ENCODE data around the gene CUBN. TPM values are rescaled to one million over a fixed set of nuclear protein-coding genes. Genes with fewer than 3 reads are reported as not detected.

CUBN gene
- total RNA-seq, 3 donors from 2014 or later, result 0.31 to 1.9 (median 0.38) TPM

DNA sequence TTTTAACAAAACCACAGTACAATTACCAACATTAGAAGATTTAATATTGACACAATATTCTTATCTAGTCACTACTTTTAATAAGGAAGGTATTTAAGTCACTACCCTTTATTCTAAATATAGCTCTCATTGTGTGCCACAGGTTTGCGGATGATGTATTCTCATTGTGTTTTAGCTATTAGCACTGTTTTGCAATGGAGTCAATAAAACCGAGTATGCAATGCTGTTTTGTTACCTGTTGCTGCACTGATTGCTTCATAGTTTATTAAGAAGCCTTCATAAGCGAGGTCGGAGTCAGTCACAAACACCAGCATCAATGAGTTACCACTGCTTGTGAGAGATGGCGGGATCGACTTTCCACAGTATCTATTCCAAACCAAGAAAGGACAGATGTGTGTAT is 64.3 kb downstream of the CUBN start:
- no peak for DNase-seq
- TF ChIP-seq CTCF (IDR thresholded peaks at IDR 0.05), result no peak
- H3K36me3 ChIP-seq (ENCODE audit: low read depth), result no peaks in the 10 kb centered on the region
- ATAC-seq, result no peak
- no peaks in the 10 kb centered on the region for H3K4me1 ChIP-seq (ENCODE audit: low read depth)
- no peaks in the 10 kb centered on the region for H3K9me3 ChIP-seq
- no peak overlapping the region for H3K4me3 ChIP-seq
- intact Hi-C loops (cut with DNase I, micrococcal nuclease), result no loop called here

GRCh38 chr10:17064435-17064834 is 65.2 kb downstream of the CUBN start:
- no peak for ATAC-seq

DNA sequence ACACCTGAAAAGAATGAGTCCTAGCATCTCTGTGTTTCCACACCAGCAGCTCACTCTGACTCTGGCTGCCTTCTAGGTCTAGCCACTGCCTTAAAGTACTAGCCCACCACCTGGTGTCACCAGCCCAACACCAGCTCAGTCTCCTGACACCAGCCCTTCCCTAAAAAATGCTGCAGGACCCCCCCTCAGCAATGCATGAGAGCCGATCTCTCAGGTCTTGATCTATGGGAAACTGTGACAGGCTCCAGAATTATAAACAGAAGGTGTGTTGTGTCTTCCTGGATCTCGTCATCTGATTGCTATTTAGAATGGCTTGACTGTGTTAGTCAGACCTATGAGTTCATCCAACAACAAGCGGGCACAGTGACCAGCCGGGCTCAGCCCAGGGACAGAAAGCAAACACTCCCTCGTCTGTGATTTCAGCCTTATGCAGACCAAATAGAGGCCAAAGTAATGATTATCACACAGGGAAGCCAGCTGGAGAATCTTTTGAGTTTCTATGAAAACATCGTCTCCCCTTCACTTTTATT is 66.6 kb downstream of the CUBN start:
- no peak for TF ChIP-seq CTCF (IDR thresholded peaks at IDR 0.05)
- no peaks in the 10 kb centered on the region for H3K4me1 ChIP-seq (ENCODE audit: low read depth)
- intact Hi-C loops (cut with DNase I, micrococcal nuclease), result no loop called here
- H3K36me3 ChIP-seq (ENCODE audit: low read depth), result no peaks in the 10 kb centered on the region
- peak; percentile 51 for ATAC-seq
- no peaks in the 10 kb centered on the region for H3K9me3 ChIP-seq
- DNase-seq, result no peak
- H3K4me3 ChIP-seq, result no peak overlapping the region

More at GRCh38 chr10:17064435-17064834, 65.2 kb downstream of the CUBN start:
- Histone ChIP-seq H3K4me3 (no peak overlapping the region), H3K4me1 (ENCODE audit: low read depth) (no peaks in the 10 kb centered on the region), H3K36me3 (ENCODE audit: low read depth) (no peaks in the 10 kb centered on the region), H3K9me3 (no peaks in the 10 kb centered on the region)
- DNase-seq, result no peak
- TF ChIP-seq CTCF (IDR thresholded peaks at IDR 0.05), result no peak
- intact Hi-C loops (cut with DNase I, micrococcal nuclease), result no loop called here

DNA sequence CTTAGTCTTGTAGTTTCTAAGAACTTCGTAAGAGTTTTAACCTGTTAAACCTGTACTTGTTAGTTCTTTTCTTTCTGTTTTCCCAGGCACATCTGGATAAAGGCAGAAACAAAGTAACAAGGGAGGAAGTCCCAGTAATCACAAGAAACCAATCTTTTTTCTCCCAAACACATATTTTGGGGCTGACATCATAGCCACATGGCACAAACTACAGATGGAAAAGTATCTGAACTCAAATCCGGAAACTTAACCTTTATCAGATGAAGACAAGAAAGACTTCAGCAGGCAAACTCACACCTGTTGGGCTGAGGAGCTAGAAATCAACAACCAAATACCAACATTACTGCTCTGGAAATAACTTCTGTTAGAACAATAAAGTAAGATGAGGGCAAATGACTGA is 67.1 kb downstream of the CUBN start:
- Histone ChIP-seq H3K9me3 (no peaks in the 10 kb centered on the region), H3K4me1 (ENCODE audit: low read depth) (no peaks in the 10 kb centered on the region), H3K4me3 (no peak overlapping the region), H3K36me3 (ENCODE audit: low read depth) (no peaks in the 10 kb centered on the region)
- DNase-seq (no peak), ATAC-seq (no peak)
- intact Hi-C loops (cut with DNase I, micrococcal nuclease), result no loop called here
- no peak for TF ChIP-seq CTCF (IDR thresholded peaks at IDR 0.05)

DNA sequence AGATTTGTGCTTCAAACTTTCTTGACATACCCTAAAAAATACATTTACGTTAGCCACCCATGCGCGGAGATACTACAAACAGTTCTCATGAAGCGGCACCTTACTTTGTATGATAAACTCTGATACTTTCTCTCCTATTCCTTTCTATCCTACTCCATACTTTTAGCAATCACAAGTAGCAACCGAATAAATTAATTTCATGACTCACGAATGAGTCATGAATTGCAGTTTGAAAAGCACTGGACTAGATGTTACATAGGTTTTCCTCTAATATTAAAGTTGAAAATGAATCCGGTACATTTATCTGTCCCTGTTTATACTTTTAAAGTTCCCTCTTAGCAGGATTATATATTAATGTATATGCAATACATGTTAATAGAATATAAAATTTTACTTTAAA is 67.6 kb downstream of the CUBN start:
- DNase-seq, result no peak
- Histone ChIP-seq H3K36me3 (ENCODE audit: low read depth) (no peaks in the 10 kb centered on the region), H3K4me3 (no peak overlapping the region), H3K4me1 (ENCODE audit: low read depth) (no peaks in the 10 kb centered on the region), H3K9me3 (no peaks in the 10 kb centered on the region)
- no peak for ATAC-seq
- TF ChIP-seq CTCF (IDR thresholded peaks at IDR 0.05), result no peak
- intact Hi-C loops (cut with DNase I, micrococcal nuclease), result no loop called here

- ATAC-seq (no peak), DNase-seq (no peak)
- Histone ChIP-seq H3K36me3 (ENCODE audit: low read depth) (no peaks in the 10 kb centered on the region), H3K4me3 (no peak overlapping the region), H3K4me1 (ENCODE audit: low read depth) (no peaks in the 10 kb centered on the region), H3K9me3 (no peaks in the 10 kb centered on the region)
- no peak for TF ChIP-seq CTCF (IDR thresholded peaks at IDR 0.05)
- intact Hi-C loops (cut with DNase I, micrococcal nuclease), result no loop called here
Observed at GRCh38 chr10:17061418-17061817, 68.2 kb downstream of the CUBN start.

Measured in mucosa of descending colon (tissue), 3 donors.